ENCODE measurements around the gene OXGR1.

GRCh38 chr13:96935901-96936300 lies 58.4 kb downstream of the OXGR1 start:
- no peak for TF ChIP-seq CTCF (IDR thresholded peaks at IDR 0.05; ENCODE audit: low read length)
- no peak for TF ChIP-seq EZH2 (IDR thresholded peaks at IDR 0.05; ENCODE audit: borderline replicate concordance, low read length)
